ENCODE data around the gene C1orf21. TPM values are rescaled to one million over a fixed set of nuclear protein-coding genes. Genes with fewer than 3 reads are reported as not detected.

Gene C1orf21
- total and polyA plus RNA-seq, 2 of the 4 experiments (the other 2 are of a cell fraction): 6.4 to 9.9 TPM

DNA sequence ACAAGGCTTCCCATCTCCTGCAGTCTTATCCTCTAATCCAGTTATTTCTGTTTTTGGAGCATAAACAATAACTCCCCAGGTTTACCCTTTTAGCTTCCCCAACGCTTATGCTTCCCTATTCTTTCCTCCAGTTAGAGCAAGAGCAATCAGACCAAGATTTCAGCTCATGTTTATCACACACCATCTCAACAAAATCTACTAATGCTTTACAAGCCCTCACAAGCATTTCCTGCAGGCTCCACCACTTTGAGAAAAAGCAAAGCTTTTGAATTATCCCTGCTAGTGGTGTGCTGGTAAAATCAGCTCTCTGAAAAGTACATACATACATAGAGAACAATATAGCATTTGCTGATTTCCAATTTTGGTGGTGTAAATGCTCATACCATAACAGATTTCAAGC, 275.0 kb downstream of the C1orf21 start:
- H2AK5ac ChIP-seq (ENCODE audit: low read depth, low read length): no peak overlapping the region
- ChIA-PET POLR2A (ENCODE audit: unreplicated experiment) (interaction anchor here (0.5 kb wide), 1 partner anchor 384 kb away, joined by 5 read pairs; the partner anchor contains the start of gene RNF2), CTCF (interaction anchor here (0.9 kb wide), 1 partner anchor 12 kb away, joined by 3 read pairs; no protein-coding TSS in a partner anchor)
- H3K4me1 ChIP-seq (ENCODE audit: control insufficient read depth, insufficient read depth, low read length): no peaks in the 10 kb centered on the region
- H3K79me1 ChIP-seq (ENCODE audit: low read depth in 1 of 2, low read length in 2 of 2): no peaks in the 10 kb centered on the region
- no peak overlapping the region for H2BK20ac ChIP-seq (ENCODE audit: low read depth, low read length)
- H4K20me1 ChIP-seq (ENCODE audit: insufficient read depth, low read length): no peaks in the 10 kb centered on the region
- no peak overlapping the region for H3K23ac ChIP-seq (ENCODE audit: low read depth, low read length)
- BruUV-seq (replicated peaks): no TSS peak
- H3K27ac ChIP-seq (ENCODE audit: insufficient read depth, low read length): no peak overlapping the region
- H4K8ac ChIP-seq (ENCODE audit: low read depth in 2 of 2, low read length in 2 of 2): no peak overlapping the region
- H4K5ac ChIP-seq (ENCODE audit: low read depth, low read length): no peak overlapping the region
- no peak overlapping the region for H2AK9ac ChIP-seq (replicated peaks; ENCODE audit: low read depth, low read length, poor library complexity)
- H3K9me3 ChIP-seq (ENCODE audit: control insufficient read depth, insufficient read depth, low read length): no peaks in the 10 kb centered on the region
- H3K14ac ChIP-seq (replicated peaks; ENCODE audit: low read depth, low read length): no peak overlapping the region
- H2BK15ac ChIP-seq (ENCODE audit: low read depth, low read length): no peak overlapping the region
- dilution Hi-C loops (cut with HindIII; ENCODE audit: low sequenced_read_pairs, unreplicated experiment) (no loop called here), in situ Hi-C loops (cut with MboI; ENCODE audit: low sequenced_read_pairs) (loop anchor here (5.0 to 25.0 kb wide), 3 partner anchors 437 to 1000 kb away; partner anchors contain the start of gene APOBEC4), intact Hi-C loops (cut with micrococcal nuclease) (loop anchor here (5.0 kb wide), 2 partner anchors 100 to 440 kb away; no protein-coding TSS in a partner anchor)
- TF ChIP-seq, protein P1, sequence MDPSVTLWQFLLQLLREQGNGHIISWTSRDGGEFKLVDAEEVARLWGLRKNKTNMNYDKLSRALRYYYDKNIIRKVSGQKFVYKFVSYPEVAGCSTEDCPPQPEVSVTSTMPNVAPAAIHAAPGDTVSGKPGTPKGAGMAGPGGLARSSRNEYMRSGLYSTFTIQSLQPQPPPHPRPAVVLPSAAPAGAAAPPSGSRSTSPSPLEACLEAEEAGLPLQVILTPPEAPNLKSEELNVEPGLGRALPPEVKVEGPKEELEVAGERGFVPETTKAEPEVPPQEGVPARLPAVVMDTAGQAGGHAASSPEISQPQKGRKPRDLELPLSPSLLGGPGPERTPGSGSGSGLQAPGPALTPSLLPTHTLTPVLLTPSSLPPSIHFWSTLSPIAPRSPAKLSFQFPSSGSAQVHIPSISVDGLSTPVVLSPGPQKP (IDR thresholded peaks at IDR 0.05; ENCODE audit: borderline replicate concordance, low read depth, low read length): no peak
- TF ChIP-seq CEBPB (IDR thresholded peaks at IDR 0.05; ENCODE audit: low read depth, low read length) (no peak), FOS (IDR thresholded peaks at IDR 0.05; ENCODE audit: low read depth, low read length) (no peak), BHLHE40 (IDR thresholded peaks at IDR 0.05; ENCODE audit: low read depth, low read length) (no peak), CTCF (conservative IDR thresholded peaks at IDR 0.05; ENCODE audit: low read depth, low read length) (no peak), MXI1 (IDR thresholded peaks at IDR 0.05; ENCODE audit: borderline replicate concordance, low read depth, low read length) (no peak), MAFK (IDR thresholded peaks at IDR 0.05; ENCODE audit: low read depth, low read length) (no peak), CHD1 (IDR thresholded peaks at IDR 0.05; ENCODE audit: low read depth, low read length) (no peak), MAZ (IDR thresholded peaks at IDR 0.05; ENCODE audit: borderline replicate concordance, low read depth, low read length) (no peak), SMC3 (IDR thresholded peaks at IDR 0.05; ENCODE audit: low read depth, low read length) (no peak), NFE2L2 (IDR thresholded peaks at IDR 0.05; ENCODE audit: low read depth, low read length) (no peak), RCOR1 (IDR thresholded peaks at IDR 0.05; ENCODE audit: insufficient replicate concordance, low read length) (no peak), RAD21 (IDR thresholded peaks at IDR 0.05; ENCODE audit: low read length) (no peak), POLR2A (IDR thresholded peaks at IDR 0.05; ENCODE audit: low read depth, low read length) (no peak), RFX5 (IDR thresholded peaks at IDR 0.05; ENCODE audit: low read depth, low read length) (no peak)
- TF ChIP-seq, protein P2, sequence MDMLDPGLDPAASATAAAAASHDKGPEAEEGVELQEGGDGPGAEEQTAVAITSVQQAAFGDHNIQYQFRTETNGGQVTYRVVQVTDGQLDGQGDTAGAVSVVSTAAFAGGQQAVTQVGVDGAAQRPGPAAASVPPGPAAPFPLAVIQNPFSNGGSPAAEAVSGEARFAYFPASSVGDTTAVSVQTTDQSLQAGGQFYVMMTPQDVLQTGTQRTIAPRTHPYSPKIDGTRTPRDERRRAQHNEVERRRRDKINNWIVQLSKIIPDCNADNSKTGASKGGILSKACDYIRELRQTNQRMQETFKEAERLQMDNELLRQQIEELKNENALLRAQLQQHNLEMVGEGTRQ (IDR thresholded peaks at IDR 0.05; ENCODE audit: low read depth, low read length): no peak
- no peak overlapping the region for H4K91ac ChIP-seq (ENCODE audit: insufficient read depth, low read depth, low read length)
- H3K4me3 ChIP-seq (ENCODE audit: insufficient read depth, low read depth, low read length): no peak overlapping the region
- no peak overlapping the region for H3K9ac ChIP-seq (ENCODE audit: low read depth, low read length)
- ATAC-seq (ENCODE audit: low read depth) (no peak), DNase-seq (no peak)
- no peak overlapping the region for H2BK5ac ChIP-seq (ENCODE audit: low read depth, low read length, poor library complexity, severe bottlenecking)
- peaks cover 10% of the 10 kb centered on the region for H3K27me3 ChIP-seq (ENCODE audit: control insufficient read depth, insufficient read depth, low read length)
- WGBS, 2 experiments (ENCODE audit: extremely low coverage in 2 of 2, insufficient read length in 1 of 2): 50% methylated on average over 1 of the region's 1 CpG; no CpG with 5 or more reads in 1 of the 2 experiments
- no peak overlapping the region for H2AFZ ChIP-seq (replicated peaks; ENCODE audit: low read length, poor library complexity)
- no peak overlapping the region for H3K56ac ChIP-seq (ENCODE audit: extremely low read depth, insufficient read depth, low read length)
- no peak overlapping the region for H3K18ac ChIP-seq (ENCODE audit: low read depth, low read length)
- no peak overlapping the region for H2BK120ac ChIP-seq (ENCODE audit: low read depth, low read length)
- H3K9me1 ChIP-seq (ENCODE audit: insufficient read depth, low read length): no peaks in the 10 kb centered on the region
- H3K4me2 ChIP-seq (ENCODE audit: low read depth, low read length): no peak overlapping the region
- H3K4ac ChIP-seq (ENCODE audit: low read depth, low read length): no peak overlapping the region
- H3K36me3 ChIP-seq (ENCODE audit: control insufficient read depth, insufficient read depth, low read length): no peaks in the 10 kb centered on the region
